ENCODE results near the gene ASTN1.

The ASTN1 gene

GRCh38 chr1:176829261-176829660, 335.3 kb downstream of the ASTN1 start:
- DNase-seq (ENCODE audit: low read depth, low spot score), result no peak
- no peak overlapping the region for H3K4me3 ChIP-seq (ENCODE audit: low read depth, low read length)
- in situ Hi-C loops (cut with HindIII; ENCODE audit: low sequenced_read_pairs), result no loop called here
- no peak for TF ChIP-seq CTCF (IDR thresholded peaks at IDR 0.05; ENCODE audit: low read depth, low read length)

GRCh38 chr1:176826265-176826664, 338.2 kb downstream of the ASTN1 start:
- in situ Hi-C loops (cut with HindIII; ENCODE audit: low sequenced_read_pairs), result no loop called here

GRCh38 chr1:176820391-176821031, 344.0 kb downstream of the ASTN1 start:
- no peak for TF ChIP-seq CTCF (IDR thresholded peaks at IDR 0.05; ENCODE audit: low read depth, low read length)
- in situ Hi-C loops (cut with HindIII; ENCODE audit: low sequenced_read_pairs), result no loop called here
- no peak overlapping the region for H3K4me3 ChIP-seq (ENCODE audit: low read depth, low read length)
- no peak for DNase-seq (ENCODE audit: low read depth, low spot score)

More at GRCh38 chr1:176826265-176826664, 338.2 kb downstream of the ASTN1 start:
- DNase-seq (ENCODE audit: low read depth, low spot score), result no peak
- no peak for TF ChIP-seq CTCF (IDR thresholded peaks at IDR 0.05; ENCODE audit: low read depth, low read length)
- no peak overlapping the region for H3K4me3 ChIP-seq (ENCODE audit: low read depth, low read length)

- no peak for TF ChIP-seq CTCF (IDR thresholded peaks at IDR 0.05; ENCODE audit: low read depth, low read length)
- no peak overlapping the region for H3K4me3 ChIP-seq (ENCODE audit: low read depth, low read length)
- in situ Hi-C loops (cut with HindIII; ENCODE audit: low sequenced_read_pairs), result no loop called here
- no peak for DNase-seq (ENCODE audit: low read depth, low spot score)
These were observed 348.3 kb downstream of the ASTN1 start for GRCh38 chr1:176816232-176816631.

- DNase-seq (ENCODE audit: low read depth, low spot score), result no peak
- in situ Hi-C loops (cut with HindIII; ENCODE audit: low sequenced_read_pairs), result no loop called here
- H3K4me3 ChIP-seq (ENCODE audit: low read depth, low read length), result no peak overlapping the region
- TF ChIP-seq CTCF (IDR thresholded peaks at IDR 0.05; ENCODE audit: low read depth, low read length), result no peak
These were observed 348.9 kb downstream of the ASTN1 start for GRCh38 chr1:176815621-176816020.

GRCh38 chr1:176811511-176812288, 352.8 kb downstream of the ASTN1 start:
- no peak for TF ChIP-seq CTCF (IDR thresholded peaks at IDR 0.05; ENCODE audit: low read depth, low read length)
- DNase-seq (ENCODE audit: low read depth, low spot score), result no peak
- H3K4me3 ChIP-seq (ENCODE audit: low read depth, low read length), result no peak overlapping the region
- in situ Hi-C loops (cut with HindIII; ENCODE audit: low sequenced_read_pairs), result no loop called here

Data from astrocyte of the spinal cord (primary cell).